Stomach (tissue), 4 donors: ENCODE data around the gene UBQLN4.

Experiments used
- POLR2A ChIP-seq, 4 donors: fragments of 450-650 bp; IDR thresholded peaks; one replicate each; pipeline ENCODE4 v1.6.1; 2016; ENCODE audit warnings: antibody characterized with exemption in 4 of 4, control low read depth in 2 of 4, mild to moderate bottlenecking in 1 of 4, moderate library complexity in 1 of 4
- TF ChIP-seq, protein P1 (sequence below), 7 experiments: fragments of 450-650 bp in 4 of 7; fragments of 200-600 bp in 3 of 7; sonication (generic) in 3 of 7; IDR thresholded peaks; one replicate each; pipeline ENCODE4 v1.5.1; 2016 to 2019; ENCODE audit warnings: antibody characterized with exemption in 7 of 7, control low read depth in 2 of 7, mild to moderate bottlenecking in 1 of 7

DNA sequence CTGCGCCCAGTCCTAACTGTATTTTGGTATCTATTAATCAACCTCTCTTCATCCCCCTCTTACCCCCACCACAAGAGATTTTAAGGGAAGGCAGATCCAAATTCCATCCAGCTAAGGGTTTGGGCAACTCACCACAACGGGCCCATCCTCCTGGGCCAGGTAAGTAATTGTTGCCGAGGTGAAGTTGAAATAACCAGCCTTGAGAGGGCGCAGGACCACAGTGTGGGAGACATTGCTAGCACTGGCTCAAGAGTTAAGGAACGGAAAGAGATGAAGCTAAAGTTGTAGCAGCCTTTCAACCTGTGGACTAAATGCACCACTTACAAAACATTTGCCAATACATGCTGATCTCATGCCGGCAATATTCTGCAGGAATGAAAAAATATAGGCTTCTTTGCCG is 38.8 kb downstream of the UBQLN4 start:
- TF ChIP-seq, protein P1, sequence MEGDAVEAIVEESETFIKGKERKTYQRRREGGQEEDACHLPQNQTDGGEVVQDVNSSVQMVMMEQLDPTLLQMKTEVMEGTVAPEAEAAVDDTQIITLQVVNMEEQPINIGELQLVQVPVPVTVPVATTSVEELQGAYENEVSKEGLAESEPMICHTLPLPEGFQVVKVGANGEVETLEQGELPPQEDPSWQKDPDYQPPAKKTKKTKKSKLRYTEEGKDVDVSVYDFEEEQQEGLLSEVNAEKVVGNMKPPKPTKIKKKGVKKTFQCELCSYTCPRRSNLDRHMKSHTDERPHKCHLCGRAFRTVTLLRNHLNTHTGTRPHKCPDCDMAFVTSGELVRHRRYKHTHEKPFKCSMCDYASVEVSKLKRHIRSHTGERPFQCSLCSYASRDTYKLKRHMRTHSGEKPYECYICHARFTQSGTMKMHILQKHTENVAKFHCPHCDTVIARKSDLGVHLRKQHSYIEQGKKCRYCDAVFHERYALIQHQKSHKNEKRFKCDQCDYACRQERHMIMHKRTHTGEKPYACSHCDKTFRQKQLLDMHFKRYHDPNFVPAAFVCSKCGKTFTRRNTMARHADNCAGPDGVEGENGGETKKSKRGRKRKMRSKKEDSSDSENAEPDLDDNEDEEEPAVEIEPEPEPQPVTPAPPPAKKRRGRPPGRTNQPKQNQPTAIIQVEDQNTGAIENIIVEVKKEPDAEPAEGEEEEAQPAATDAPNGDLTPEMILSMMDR (IDR thresholded peaks at IDR 0.05): no peak
- no peak for TF ChIP-seq POLR2A (IDR thresholded peaks at IDR 0.05)
